Uterus (tissue), 2 donors: Measurements from ENCODE around the gene ZBTB40.

ENCODE experiments used
- CTCF ChIP-seq, 4 experiments: fragments of 200-600 bp in 2 of 4; fragments of 450-650 bp in 2 of 4; sonication (generic) in 2 of 4; IDR thresholded peaks; one replicate each; pipeline ENCODE4 v1.5.1; 2016 to 2019; ENCODE audit warnings: antibody characterized with exemption in 4 of 4, mild to moderate bottlenecking in 2 of 4, moderate library complexity in 1 of 4
- POLR2A ChIP-seq, 2 donors: fragments of 450-650 bp; IDR thresholded peaks; one replicate each; pipeline ENCODE4 v1.6.1; 2016; ENCODE audit warnings: antibody characterized with exemption in 2 of 2, mild to moderate bottlenecking in 1 of 2, moderate library complexity in 1 of 2

- no peak for TF ChIP-seq CTCF (IDR thresholded peaks at IDR 0.05)
- TF ChIP-seq POLR2A (IDR thresholded peaks at IDR 0.05) = no peak
Observed at GRCh38 chr1:22524481-22524880, 72.8 kb downstream of the ZBTB40 start.
